ENCODE measurements around the gene CTNNBL1.

Gene CTNNBL1

GRCh38 chr20:37911838-37912281, 218.0 kb downstream of the CTNNBL1 start:
- Histone ChIP-seq H3K4me1 (ENCODE audit: insufficient read depth, poor library complexity, severe bottlenecking) (peaks cover 9% of the 10 kb centered on the region), H3K9me3 (ENCODE audit: severe bottlenecking) (no peaks in the 10 kb centered on the region), H3K36me3 (ENCODE audit: low read depth) (no peaks in the 10 kb centered on the region), H3K27me3 (ENCODE audit: insufficient read depth, poor library complexity, severe bottlenecking) (peaks cover 11% of the 10 kb centered on the region), H3K27ac (ENCODE audit: poor library complexity, severe bottlenecking) (no peak overlapping the region), H3K4me3 (ENCODE audit: severe bottlenecking) (no peak overlapping the region)
- peak; percentile 52 for ATAC-seq (ENCODE audit: low read depth)
- TF ChIP-seq CTCF (IDR thresholded peaks at IDR 0.05; ENCODE audit: poor library complexity, severe bottlenecking), result no peak
- no peak for DNase-seq (ENCODE audit: low spot score)

DNA sequence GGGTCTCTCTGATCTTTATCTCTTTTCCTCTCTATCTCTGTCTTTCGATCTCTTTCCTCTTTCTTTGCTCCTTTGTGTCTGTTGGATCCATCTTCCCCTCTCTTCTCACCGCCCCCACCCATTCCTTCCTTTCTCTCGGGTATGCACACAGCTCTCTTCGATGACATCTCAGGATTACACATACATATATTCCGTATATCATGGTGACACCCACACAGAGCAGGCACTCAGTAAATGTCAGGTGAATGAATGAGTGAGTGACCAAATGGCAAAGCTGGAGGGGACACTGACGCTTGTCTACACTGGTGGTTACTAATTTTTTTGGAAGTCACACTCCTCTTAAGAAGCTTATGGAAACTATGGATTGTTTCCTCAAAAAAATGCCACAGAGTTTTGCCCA, 219.0 kb downstream of the CTNNBL1 start:
- no peak overlapping the region for H3K27ac ChIP-seq (ENCODE audit: poor library complexity, severe bottlenecking)
- H3K36me3 ChIP-seq (ENCODE audit: low read depth), result no peaks in the 10 kb centered on the region
- DNase-seq (ENCODE audit: low spot score), result no peak

GRCh38 chr20:37913567-37914366, 219.9 kb downstream of the CTNNBL1 start:
- DNase-seq (ENCODE audit: low spot score) (no peak), ATAC-seq (ENCODE audit: low read depth) (peak; percentile 19; the same call in 1 of the 3 replicates)
- Histone ChIP-seq H3K27me3 (ENCODE audit: insufficient read depth, poor library complexity, severe bottlenecking) (peaks cover 11% of the 10 kb centered on the region), H3K4me1 (ENCODE audit: insufficient read depth, poor library complexity, severe bottlenecking) (no peaks in the 10 kb centered on the region), H3K9me3 (ENCODE audit: severe bottlenecking) (no peaks in the 10 kb centered on the region), H3K4me3 (ENCODE audit: severe bottlenecking) (no peak overlapping the region), H3K36me3 (ENCODE audit: low read depth) (no peaks in the 10 kb centered on the region), H3K27ac (ENCODE audit: poor library complexity, severe bottlenecking) (no peak overlapping the region)
- no peak for TF ChIP-seq CTCF (IDR thresholded peaks at IDR 0.05; ENCODE audit: poor library complexity, severe bottlenecking)

More for the DNA sequence above, 219.0 kb downstream of the CTNNBL1 start:
- H3K9me3 ChIP-seq (ENCODE audit: severe bottlenecking), result no peaks in the 10 kb centered on the region
- no peak overlapping the region for H3K4me3 ChIP-seq (ENCODE audit: severe bottlenecking)
- TF ChIP-seq CTCF (IDR thresholded peaks at IDR 0.05; ENCODE audit: poor library complexity, severe bottlenecking), result no peak
- ATAC-seq (ENCODE audit: low read depth), result no peak
- peaks cover 3% of the 10 kb centered on the region for H3K4me1 ChIP-seq (ENCODE audit: insufficient read depth, poor library complexity, severe bottlenecking)
- peaks cover 11% of the 10 kb centered on the region for H3K27me3 ChIP-seq (ENCODE audit: insufficient read depth, poor library complexity, severe bottlenecking)

- Histone ChIP-seq H3K4me3 (ENCODE audit: severe bottlenecking) (no peak overlapping the region), H3K27me3 (ENCODE audit: insufficient read depth, poor library complexity, severe bottlenecking) (peaks cover 11% of the 10 kb centered on the region)
- TF ChIP-seq CTCF (IDR thresholded peaks at IDR 0.05; ENCODE audit: poor library complexity, severe bottlenecking), result no peak
Measured at GRCh38 chr20:37914367-37914671, 220.5 kb downstream of the CTNNBL1 start.

More at GRCh38 chr20:37914367-37914671, 220.5 kb downstream of the CTNNBL1 start:
- H3K36me3 ChIP-seq (ENCODE audit: low read depth), result no peaks in the 10 kb centered on the region
- H3K9me3 ChIP-seq (ENCODE audit: severe bottlenecking), result no peaks in the 10 kb centered on the region
- no peak overlapping the region for H3K27ac ChIP-seq (ENCODE audit: poor library complexity, severe bottlenecking)
- DNase-seq (ENCODE audit: low spot score) (no peak), ATAC-seq (ENCODE audit: low read depth) (no peak)
- H3K4me1 ChIP-seq (ENCODE audit: insufficient read depth, poor library complexity, severe bottlenecking), result no peaks in the 10 kb centered on the region
